H1 (cell line): ENCODE measurements around the gene SNX30. TPM values are rescaled to one million over a fixed set of nuclear protein-coding genes. Genes with fewer than 3 reads are reported as not detected.

Source experiments
- polyA plus RNA-seq, 7 experiments: library from polyadenylated mRNA; depleted of rRNA in 3 of 7; stranded (reverse) in 5 of 7; unstranded in 2 of 7; fragments of >200 nt in 5 of 7; fragments of 200-250 nt in 2 of 7; gene quantifications; 1 replicate in 5 of 7; 2 replicates in 1 of 7; 4 replicates in 1 of 7; pipeline versions ENCODE4 v1.2.1 to v1.2.3, GENCODE V29; 2011 to 2013; ENCODE audit warnings: missing spikeins in 2 of 7, mixed read lengths in 2 of 7
- total RNA-seq: library from RNA; stranded (reverse); fragmentation: NEBNext Ultra II Directional; extraction: Animal tissue kit (Norgen Biotek cat#: 25700); gene quantifications from 2 replicates; pipeline ENCODE4 v1.2.1, GENCODE V29; 2021
- TF ChIP-seq, protein P1 (sequence below), 3 experiments: IDR thresholded peaks; 1 replicate in 2 of 3; 2 replicates in 1 of 3; pipeline versions ENCODE4 v1.5.1 to v1.6.1; 2011; ENCODE audit warnings: low read length in 3 of 3, mild to moderate bottlenecking in 3 of 3, inconsistent platforms in 2 of 3, low read depth in 1 of 3, moderate library complexity in 1 of 3; ENCODE audit not compliant: insufficient read depth in 1 of 3; ENCODE audit errors: control extremely low read depth in 1 of 3

The SNX30 gene
- total and polyA plus RNA-seq, 2 of the 8 experiments (the other 6 are each of a cell fraction or from before 2014, with no cell fraction given): 4.0 to 12.2 TPM

- TF ChIP-seq, protein P1, sequence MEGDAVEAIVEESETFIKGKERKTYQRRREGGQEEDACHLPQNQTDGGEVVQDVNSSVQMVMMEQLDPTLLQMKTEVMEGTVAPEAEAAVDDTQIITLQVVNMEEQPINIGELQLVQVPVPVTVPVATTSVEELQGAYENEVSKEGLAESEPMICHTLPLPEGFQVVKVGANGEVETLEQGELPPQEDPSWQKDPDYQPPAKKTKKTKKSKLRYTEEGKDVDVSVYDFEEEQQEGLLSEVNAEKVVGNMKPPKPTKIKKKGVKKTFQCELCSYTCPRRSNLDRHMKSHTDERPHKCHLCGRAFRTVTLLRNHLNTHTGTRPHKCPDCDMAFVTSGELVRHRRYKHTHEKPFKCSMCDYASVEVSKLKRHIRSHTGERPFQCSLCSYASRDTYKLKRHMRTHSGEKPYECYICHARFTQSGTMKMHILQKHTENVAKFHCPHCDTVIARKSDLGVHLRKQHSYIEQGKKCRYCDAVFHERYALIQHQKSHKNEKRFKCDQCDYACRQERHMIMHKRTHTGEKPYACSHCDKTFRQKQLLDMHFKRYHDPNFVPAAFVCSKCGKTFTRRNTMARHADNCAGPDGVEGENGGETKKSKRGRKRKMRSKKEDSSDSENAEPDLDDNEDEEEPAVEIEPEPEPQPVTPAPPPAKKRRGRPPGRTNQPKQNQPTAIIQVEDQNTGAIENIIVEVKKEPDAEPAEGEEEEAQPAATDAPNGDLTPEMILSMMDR (IDR thresholded peaks at IDR 0.05; ENCODE audit: control extremely low read depth in 1 of 3, insufficient read depth in 1 of 3, low read depth in 1 of 3, low read length in 3 of 3): no peak
Observed at GRCh38 chr9:112864982-112865381, 114.4 kb downstream of the SNX30 start (continued).
